HG03103 (cell line): ENCODE measurements around the gene SYT5.

ENCODE experiments used
- ATAC-seq: cut with Tn5 transposase; IDR thresholded peaks from one replicate; pipeline ENCODE4 v1.9.1; 2021; ENCODE audit warnings: low read depth; ENCODE audit not compliant: unreplicated experiment

The SYT5 gene

DNA sequence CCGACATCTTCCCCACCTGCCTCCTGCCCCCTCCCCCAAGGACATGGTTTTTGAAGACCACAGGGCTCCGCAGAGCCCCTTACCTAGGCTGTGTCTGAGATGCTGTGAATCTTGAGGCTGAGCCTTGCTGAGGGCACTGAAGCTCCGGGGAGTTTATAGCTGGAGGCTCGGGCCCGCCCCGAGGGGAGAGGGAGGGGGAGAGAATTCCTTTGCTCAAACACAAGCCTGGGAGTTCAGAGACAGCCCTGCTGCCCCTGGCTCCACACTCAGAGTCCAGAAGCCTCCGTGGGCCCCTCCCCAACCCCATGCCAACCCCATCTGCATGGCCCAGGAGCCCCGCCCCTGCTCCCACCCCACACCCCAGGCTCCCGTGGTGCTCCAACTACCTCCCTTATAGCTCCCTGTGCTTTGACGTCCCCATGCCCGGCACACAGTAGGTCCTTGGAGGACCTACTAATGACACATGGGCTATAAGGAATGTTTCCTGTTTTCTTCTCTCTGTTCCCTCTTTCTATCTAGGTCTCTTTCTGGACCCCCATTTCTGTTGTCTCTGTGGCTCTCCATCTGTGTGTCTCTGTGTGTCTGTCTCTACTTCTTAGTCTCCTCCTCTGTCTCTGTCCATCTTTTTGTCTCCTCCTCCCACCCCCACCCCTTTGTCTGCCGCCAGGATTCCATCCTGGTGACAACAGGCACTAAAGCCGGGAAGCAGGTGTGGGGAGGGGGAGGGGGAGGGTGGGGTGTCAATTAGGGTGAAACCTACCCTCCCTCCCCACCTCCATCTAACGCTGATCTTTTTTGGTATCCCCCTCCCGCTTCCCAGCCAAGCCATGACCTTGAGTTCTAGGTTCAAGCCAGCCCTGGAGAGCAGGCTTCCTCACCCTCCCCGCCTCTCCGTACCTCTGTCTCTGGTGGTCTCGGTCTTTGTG is 30.7 kb downstream of the SYT5 start, which contains the start of gene TNNT1:
Gene TNNT1, minus strand, starts transcription at position 129 of the 926 bp plus-strand sequence. CDS start 2,049 bp downstream, outside the sequence.
- ATAC-seq: no peak

DNA sequence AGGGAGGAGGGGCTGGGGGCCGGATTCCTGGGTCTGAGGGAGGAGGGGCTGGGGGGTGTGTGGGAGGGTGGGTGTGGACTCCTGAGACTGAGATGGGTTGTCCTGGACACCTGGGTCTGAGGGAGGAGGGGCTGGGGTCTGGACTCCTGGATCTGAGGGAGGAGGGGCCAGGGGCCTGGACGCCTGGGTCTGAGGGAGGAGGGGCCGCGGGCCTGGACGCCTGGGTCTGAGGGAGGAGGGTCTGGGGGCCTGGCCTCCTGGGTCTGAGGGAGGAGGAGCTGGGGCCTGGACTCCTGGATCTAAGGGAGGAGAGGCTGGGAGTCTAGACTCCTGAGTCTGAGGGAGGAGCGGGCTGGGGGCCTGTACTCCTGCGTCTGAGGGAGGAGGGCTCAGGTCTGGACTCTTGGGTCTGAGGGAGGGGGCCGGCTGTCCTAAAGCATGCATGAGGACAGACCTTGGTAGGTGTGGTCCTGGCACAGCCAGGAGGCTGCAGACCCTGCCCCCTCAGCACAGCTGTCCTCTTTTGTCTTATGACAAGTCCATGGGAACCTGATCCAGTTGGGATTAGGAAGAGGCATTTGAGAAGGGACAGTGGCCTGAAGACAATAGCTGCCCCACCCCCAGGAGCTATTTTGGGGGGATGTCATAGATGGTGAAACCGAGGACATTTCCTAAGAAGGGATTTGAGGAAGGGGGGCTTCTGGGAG is 32.4 kb downstream of the SYT5 start:
- ATAC-seq: no peak

DNA sequence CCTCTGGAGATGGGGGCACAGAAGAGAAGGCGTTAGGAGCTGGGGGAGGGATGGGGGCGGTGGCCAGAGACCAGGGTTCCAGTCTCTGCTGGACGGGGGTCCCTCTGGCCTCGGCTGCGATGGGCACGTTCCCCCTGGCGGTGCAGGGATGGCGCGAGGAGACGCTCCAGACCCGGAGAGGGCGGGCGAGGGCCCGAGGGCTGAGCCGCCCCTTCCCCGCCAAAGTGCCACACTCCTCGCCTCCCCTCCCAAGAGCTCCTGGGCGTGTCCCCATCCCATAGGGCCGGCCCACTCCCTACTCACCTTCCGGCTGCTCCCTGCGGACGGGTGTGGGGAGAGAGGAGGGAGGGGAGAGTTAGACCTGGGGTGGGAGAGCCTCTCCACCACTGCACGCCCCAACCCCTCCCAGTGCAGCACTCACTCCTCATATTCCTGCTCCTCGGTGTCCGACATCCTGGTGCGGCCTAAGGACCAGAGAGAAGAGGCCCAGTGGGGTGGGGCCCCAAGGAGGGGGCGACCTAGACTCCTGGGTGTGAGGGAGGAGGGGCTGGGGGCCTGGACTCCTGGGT is 33.3 kb downstream of the SYT5 start:
- ATAC-seq: no peak

DNA sequence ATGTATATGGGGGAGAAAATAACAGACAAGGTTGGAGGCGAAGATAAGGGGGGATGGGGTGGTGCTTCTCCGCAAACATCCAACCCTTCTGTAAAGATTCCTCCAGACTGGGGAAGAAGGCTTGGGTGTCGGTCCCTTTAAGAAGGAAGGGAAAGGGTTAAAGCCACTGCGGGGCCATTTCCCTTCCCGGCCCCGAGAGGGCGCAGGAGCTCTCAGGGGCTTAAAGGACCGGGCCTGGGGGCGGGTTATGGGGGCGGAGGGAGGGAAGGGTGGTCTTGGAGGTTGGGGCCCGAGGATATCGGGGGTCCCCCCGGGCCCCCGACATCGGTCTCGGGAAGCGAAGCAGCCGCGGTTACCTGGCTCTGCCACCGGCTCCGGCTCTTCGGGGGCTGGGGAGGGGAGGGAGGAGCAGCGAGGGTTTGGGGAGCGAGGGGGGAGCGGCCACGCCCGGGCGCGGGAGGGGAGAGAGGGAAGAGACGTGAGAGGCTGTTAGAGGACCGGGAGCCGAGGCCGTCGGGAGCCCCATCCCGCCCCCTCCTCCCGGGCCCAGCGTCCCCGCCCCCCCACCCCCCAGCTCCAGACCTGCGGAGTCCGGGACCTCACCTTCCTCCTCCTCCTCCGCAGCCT is 33.9 kb downstream of the SYT5 start:
- no peak for ATAC-seq

DNA sequence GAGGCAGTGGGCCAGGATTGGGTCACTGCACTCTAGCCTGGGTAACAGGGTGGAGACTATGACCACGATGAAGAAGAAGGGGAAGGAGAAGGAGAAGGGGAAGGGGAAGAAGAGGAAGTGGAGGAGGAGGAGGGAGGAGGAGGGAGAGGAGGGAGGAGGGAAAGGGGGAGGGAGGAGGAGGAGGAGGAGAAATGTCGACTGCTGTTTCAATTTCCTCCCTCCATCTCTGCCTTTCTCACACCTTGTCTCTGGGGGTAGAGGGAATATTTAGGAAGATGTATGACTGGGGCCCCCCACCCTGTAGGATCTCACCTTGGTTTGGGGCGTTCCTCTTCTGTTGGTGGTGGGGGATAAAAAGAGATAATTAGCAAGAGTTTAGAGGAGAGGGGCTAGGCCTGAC is 34.9 kb downstream of the SYT5 start:
- no peak for ATAC-seq

DNA sequence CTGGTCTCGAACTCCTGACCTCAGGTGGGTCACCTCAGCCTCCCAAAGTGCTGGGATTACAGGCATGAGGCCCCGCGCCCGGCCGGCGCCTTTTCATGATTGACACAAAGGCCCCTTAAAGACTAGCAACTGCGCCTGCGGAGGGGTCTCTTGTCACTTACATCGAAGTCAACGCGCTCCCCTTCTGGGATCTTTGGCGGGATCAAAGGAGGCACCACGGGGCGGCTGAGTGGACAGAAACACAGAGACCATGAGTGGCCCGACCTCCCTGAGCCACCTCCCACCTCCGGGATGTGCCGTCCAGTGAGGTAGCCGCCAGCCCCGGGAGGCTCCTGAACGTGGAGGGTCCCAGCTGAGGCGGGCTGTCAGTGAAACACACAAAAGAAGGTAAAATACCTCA is 38.4 kb downstream of the SYT5 start:
- ATAC-seq: no peak

DNA sequence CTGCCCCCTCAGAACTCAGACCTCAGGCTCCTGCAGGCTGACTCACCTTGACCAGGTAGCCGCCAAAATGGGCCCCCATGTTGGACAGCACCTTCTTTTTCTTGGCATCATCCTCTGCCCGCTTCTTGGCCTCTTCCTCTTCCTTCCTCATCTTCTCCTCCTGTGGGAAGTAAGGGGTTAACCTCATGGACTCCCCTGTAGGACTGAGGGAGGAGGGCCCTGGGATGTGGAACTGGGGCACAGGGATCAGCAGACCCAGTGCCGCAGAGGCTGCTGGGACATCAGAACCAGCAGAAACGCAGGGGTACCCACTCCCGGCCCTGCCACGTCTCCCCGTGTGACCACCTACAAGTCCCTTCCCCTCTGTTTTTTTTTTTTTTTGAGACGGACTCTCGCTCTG is 42.2 kb downstream of the SYT5 start:
- no peak for ATAC-seq

DNA sequence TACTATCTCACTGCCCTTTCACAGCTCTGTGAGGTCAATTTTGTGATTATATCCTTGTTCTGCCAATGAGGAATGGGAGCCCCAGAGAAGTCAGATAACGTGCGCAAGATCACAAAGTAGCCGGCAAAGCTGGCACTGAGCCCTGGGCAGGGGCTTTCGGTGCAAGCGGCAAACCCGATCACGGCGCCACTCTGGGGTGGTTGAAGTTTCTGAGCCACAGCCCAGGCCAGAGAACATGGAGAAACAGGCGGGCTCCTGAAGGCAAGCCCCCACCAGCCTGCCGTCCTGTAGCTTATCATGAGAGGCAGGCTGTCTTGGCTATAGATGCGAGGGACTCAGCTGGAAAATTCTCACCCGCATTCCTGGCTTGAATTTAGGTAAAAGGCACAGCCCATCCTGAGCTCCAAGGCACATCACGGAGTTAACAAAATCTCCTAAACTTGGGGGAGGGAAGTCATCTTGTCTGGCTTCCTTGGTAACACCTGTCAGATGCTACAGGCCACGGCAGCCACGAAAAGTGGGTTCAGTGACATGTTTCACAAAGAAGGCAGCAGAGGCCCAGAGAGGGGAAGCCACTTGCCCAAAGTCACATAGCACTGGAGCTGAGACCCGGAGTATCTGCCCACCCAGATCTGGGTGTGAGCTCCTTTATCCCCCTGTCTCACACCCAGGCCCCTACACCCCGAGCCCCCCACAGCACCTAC is 43.5 kb downstream of the SYT5 start:
- ATAC-seq: no peak

DNA sequence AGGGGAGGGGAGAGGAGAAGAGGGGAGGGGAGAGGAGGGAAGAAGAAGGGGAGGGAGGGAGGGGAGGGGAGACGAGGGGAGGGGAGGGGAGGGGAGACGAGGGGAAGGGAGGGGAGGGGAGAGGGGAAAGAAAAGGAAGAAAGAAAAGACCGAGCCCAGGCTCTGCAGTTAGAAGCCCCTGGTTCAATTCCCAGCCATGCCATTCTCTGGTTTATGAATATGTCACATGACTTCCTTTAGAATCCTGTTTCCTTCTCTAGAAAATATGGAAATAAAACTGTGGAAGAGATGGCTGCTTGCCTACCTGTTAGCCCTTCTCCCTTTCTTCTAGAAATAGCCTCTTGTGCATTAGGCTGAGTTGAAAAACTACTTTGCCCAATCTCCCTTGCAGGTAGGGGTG is 45.4 kb downstream of the SYT5 start:
- ATAC-seq: no peak

DNA sequence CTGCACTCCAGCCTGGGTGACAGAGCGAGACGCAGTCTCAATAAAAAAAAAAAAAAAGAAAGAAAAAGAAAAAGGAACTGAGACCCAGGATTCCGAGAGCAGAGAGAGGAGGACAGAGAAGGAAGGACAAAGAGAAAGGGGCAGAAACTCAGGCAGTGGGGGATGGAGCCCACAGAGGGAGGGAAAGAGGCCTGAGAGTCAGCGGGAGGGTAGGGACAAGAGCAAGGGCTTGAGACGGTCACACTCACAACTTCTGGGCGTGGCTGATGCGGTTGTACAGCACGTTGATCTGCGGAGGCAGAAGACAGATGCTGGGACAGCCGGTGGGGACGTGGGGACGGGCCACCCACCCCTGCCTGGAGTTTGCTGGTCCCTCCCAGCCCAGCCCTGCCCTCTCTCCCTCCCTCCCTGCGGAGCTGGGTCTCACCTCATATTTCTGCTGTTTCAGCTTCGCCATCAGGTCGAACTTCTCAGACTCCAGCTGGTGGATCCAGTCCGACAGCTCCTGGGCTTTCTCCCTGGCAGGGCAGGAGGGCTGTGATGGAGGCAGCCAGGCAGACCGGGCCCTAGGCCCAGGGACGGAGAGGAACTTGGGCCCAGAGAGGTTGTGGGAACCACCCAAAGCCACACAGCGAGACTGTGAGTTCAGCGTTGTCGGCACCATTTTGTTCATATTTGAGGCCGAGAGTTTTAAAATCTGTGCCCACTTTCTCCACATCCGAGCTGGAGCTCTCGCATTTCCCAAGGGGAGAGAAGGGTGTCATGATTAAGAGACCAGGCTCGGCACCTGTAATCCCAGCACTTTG is 46.2 kb downstream of the SYT5 start:
- ATAC-seq: no peak

DNA sequence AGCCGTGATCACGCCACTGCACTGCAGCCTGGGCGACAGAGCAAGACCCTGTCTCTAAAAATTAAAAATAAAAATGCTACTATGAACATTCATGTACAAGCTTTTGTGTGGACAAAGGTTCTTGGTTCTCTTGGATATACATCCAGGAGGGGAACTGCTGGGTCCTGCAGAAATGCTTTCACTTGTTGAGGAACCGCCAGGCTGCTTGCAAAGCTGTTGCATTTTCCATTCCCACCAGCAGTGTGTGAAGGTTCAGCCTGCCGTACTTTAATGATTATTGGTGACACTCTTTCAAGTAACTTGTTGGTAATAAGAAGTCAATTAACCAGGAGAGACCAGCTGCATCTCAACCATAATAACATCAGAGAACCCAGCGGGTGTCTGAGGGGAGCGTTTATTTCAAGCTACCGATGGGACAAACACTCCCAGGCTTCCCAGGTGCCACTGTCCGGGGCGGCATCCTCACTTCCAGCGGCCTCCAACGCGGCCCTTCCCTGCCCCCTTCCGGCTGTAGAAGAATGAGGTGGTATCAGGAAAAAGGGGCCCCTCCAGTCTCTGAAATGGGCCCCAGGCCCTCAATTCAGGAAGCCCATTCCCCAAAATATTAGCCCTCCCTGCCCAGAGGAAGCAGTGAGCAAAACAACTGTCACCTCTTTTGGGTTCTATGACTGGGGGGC is 47.5 kb downstream of the SYT5 start:
- no peak for ATAC-seq

DNA sequence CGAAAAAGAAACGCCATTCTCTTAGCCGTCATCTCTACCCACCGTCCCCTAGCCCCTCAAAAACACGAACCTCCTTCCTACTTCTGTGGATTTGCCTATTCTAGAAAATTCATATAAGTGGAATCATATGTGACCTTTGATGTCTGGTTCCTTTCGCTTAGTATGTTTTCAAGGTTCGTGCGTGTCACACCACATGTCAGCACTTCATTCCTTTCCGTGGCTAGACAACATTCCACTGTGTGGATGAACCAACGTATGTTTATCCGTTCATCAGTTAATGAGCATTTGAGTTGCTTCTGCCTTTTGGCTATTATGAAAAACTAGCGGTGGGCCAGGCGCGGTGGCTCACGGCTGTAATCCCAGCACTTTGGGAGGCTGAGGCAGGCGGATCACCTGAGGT is 48.7 kb downstream of the SYT5 start:
- no peak for ATAC-seq
